GM18502 (cell line): Measurements from ENCODE around the gene HIGD1B.
"Not testable (repeated sequence)": the region's sequence is repeated elsewhere in the genome, so short reads cannot be mapped to it uniquely, and the experiment has no call there.

ENCODE experiments used
- ATAC-seq: cut with Tn5 transposase; IDR thresholded peaks from one replicate; pipeline ENCODE4 v1.9.1; 2021; ENCODE audit warnings: mild to moderate bottlenecking; ENCODE audit not compliant: unreplicated experiment, poor library complexity

HIGD1B gene

GRCh38 chr17:44847586-44847985 is at the start of gene HIGD1B:
Gene HIGD1B (plus strand): TSS chr17:44847883. CDS start chr17:44848153, 270 bp downstream.
- ATAC-seq, result no peak

- ATAC-seq, result no peak
Measured at GRCh38 chr17:44798356-44798755, 49.3 kb upstream of the HIGD1B start.

- ATAC-seq, result no peak
Measured at GRCh38 chr17:44801880-44802279, 45.8 kb upstream of the HIGD1B start.

GRCh38 chr17:44804302-44805089 is 43.2 kb upstream of the HIGD1B start:
- ATAC-seq, result no peak

GRCh38 chr17:44807093-44807816 is 40.4 kb upstream of the HIGD1B start:
- ATAC-seq, result no peak

GRCh38 chr17:44807817-44808155 is 39.9 kb upstream of the HIGD1B start:
- ATAC-seq, result no peak

- ATAC-seq, result no peak
Measured at GRCh38 chr17:44808156-44808555, 39.5 kb upstream of the HIGD1B start.

GRCh38 chr17:44808656-44809388 is 38.9 kb upstream of the HIGD1B start:
- not testable (repeated sequence) for ATAC-seq

- no peak for ATAC-seq
Measured at GRCh38 chr17:44812263-44812662, 35.4 kb upstream of the HIGD1B start.

GRCh38 chr17:44818508-44818907 is 29.2 kb upstream of the HIGD1B start:
- not testable (repeated sequence) for ATAC-seq

GRCh38 chr17:44820631-44821212 is 27.0 kb upstream of the HIGD1B start:
- no peak for ATAC-seq

GRCh38 chr17:44825236-44825635 is 22.4 kb upstream of the HIGD1B start:
- ATAC-seq, result not testable (repeated sequence)

- no peak for ATAC-seq
Measured at GRCh38 chr17:44826123-44826790, 21.4 kb upstream of the HIGD1B start.

- no peak for ATAC-seq
Measured at GRCh38 chr17:44827863-44828262, 19.8 kb upstream of the HIGD1B start.

- ATAC-seq, result no peak
Measured at GRCh38 chr17:44828919-44829522, 18.7 kb upstream of the HIGD1B start.

- ATAC-seq, result no peak
Measured at GRCh38 chr17:44829523-44830358, 17.9 kb upstream of the HIGD1B start, which contains the start of gene GJC1. Gene GJC1 (minus strand): TSS chr17:44830287. CDS start chr17:44805817, 24,470 bp downstream.

GRCh38 chr17:44830359-44831288 is 17.1 kb upstream of the HIGD1B start:
- ATAC-seq, result no peak

GRCh38 chr17:44831371-44831770 is 16.3 kb upstream of the HIGD1B start:
- ATAC-seq, result no peak
